ENCODE data around the gene CADM2.
"Not testable (repeated sequence)": the region's sequence is repeated elsewhere in the genome, so short reads cannot be mapped to it uniquely, and the experiment has no call there.

The CADM2 gene

GRCh38 chr3:85495602-85496001 is 536.8 kb downstream of the CADM2 start:
- DNase-seq, result no peak

- DNase-seq, result no peak
Observed at GRCh38 chr3:85498177-85498576, 539.4 kb downstream of the CADM2 start.

GRCh38 chr3:85502148-85502875 is 543.5 kb downstream of the CADM2 start:
- no peak for DNase-seq

- not testable (repeated sequence) for DNase-seq
Observed at GRCh38 chr3:85504129-85504784, 545.5 kb downstream of the CADM2 start.

- not testable (repeated sequence) for DNase-seq
Observed at GRCh38 chr3:85504785-85505511, 546.2 kb downstream of the CADM2 start.

GRCh38 chr3:85507052-85507451 is 548.3 kb downstream of the CADM2 start:
- not testable (repeated sequence) for DNase-seq

GRCh38 chr3:85508659-85509058 is 549.9 kb downstream of the CADM2 start:
- no peak for DNase-seq

- DNase-seq, result no peak
Observed at GRCh38 chr3:85516146-85516545, 557.4 kb downstream of the CADM2 start.

GRCh38 chr3:85524104-85524503 is 565.3 kb downstream of the CADM2 start:
- DNase-seq, result no peak

GRCh38 chr3:85525264-85525663 is 566.5 kb downstream of the CADM2 start:
- DNase-seq, result no peak

- DNase-seq, result no peak
Observed at GRCh38 chr3:85533586-85533985, 574.8 kb downstream of the CADM2 start.

GRCh38 chr3:85535517-85535916 is 576.7 kb downstream of the CADM2 start:
- no peak for DNase-seq

- no peak for DNase-seq
Observed at GRCh38 chr3:85539232-85539631, 580.4 kb downstream of the CADM2 start.

- no peak for DNase-seq
Observed at GRCh38 chr3:85554153-85554552, 595.4 kb downstream of the CADM2 start.

- DNase-seq, result no peak
Observed at GRCh38 chr3:85560088-85560785, 601.4 kb downstream of the CADM2 start.

GRCh38 chr3:85567071-85567676 is 608.4 kb downstream of the CADM2 start:
- DNase-seq, result no peak

- DNase-seq, result no peak
Observed at GRCh38 chr3:85570819-85571218, 612.0 kb downstream of the CADM2 start.

GRCh38 chr3:85571835-85572234 is 613.0 kb downstream of the CADM2 start:
- no peak for DNase-seq

- no peak for DNase-seq
Observed at GRCh38 chr3:85572426-85572825, 613.6 kb downstream of the CADM2 start.

- DNase-seq, result no peak
Observed at GRCh38 chr3:85572978-85573377, 614.2 kb downstream of the CADM2 start.

- no peak for DNase-seq
Observed at GRCh38 chr3:85574006-85574705, 615.4 kb downstream of the CADM2 start.

- DNase-seq, result peak; percentile 42
Observed at GRCh38 chr3:85576091-85576690, 617.4 kb downstream of the CADM2 start.
